Left forelimb (tissue), 1 donor: ENCODE measurements around the gene TMEM86B.

Source experiments
- DNase-seq: peaks from one replicate; pipeline ENCODE4 v3.0.0-alpha.2; 2018; ENCODE audit warnings: low spot score

The TMEM86B gene

DNA sequence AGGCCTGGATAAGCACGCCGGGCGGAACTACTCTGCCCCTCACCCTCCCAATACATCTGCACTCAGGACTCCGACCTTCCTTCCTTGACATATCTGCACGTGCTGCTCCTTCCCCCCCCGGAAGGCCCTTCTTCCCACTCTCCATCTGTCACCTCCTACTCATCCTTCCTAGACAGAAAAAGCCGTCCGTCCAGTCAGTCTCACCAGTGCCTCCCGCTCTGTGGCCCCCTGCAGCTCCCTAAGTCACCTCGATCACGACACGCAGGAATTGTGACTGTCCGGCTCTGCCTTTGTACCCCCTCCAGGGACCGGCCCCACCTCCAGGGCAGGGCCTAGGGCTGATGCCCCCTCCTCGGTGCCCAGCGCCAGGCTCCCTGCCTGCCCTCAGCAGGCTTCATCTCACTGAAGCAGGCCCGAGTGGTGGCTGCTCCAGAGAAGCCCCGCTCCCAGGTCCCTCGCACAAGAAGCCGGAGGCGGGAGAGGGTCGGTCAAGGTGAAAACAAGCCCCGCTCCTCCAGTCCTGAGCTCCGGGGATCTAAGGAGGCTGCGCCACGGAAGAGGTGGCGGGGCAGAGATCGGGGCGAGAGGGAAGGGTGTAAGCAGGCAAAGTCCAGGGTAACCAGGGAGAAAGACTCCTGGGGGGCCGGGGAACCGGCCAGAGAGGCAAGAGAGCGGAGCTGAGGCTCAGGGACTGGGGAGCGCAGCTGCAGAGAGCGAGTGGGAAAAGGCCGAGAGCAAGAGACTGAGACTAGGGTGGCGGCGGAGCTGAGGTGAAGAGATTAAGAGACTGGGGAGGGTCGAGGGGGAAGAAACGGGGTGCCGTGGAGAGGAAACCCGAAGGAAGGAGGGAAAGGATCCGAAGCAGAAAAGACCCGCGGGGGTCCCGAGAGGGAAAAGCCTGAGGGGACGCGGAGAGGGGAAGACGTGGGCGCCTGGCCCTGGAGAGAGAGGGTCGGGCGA is 29.2 kb upstream of the TMEM86B start:
- DNase-seq = no peak

DNA sequence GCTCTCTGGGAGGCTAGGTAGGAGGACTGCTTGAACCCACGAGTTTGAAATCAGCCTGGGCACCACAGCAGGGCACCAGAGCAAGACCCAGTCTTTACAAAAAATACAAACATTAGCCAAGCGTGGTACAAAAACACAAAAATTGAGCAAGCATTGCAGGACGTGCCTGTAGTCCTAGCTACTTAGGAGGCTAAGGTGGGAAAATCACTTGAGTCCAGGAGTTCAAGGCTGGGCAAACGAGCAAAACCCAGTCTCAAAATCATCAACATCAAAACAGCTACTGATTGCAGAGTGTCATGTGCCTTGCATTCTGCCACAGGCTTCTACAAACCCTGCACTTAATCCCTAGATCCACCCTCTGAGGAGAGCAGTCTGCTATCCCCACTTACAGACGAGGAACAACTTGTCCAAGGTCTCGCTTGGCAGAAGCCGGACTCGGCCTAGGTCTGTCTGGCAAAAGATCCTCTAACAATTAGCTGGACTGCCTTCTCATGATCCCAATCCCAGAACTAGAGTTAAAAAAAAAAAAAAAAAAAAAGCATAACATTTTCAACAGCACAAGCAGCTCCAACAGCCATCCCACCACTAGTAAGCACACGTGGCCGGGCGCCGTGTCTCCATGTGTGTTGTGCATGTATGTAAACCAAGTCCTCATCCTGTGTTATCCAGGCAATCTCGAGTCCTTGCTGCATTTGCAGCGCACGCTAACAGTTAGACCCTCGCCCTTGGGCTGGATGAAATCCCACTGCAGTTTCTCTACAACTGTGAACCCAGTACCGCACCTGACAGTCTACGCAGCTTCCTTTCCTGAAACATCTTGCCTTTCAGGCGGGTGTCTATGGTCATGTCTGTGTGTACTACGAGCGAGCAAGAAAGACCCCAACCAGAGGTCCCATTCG is 28.2 kb upstream of the TMEM86B start:
- no peak for DNase-seq

GRCh38 chr19:55255618-55256423 is 27.3 kb upstream of the TMEM86B start:
- DNase-seq = no peak

- no peak for DNase-seq
Measured at GRCh38 chr19:55254625-55254977, 26.0 kb upstream of the TMEM86B start.

- DNase-seq = no peak
Measured at GRCh38 chr19:55253842-55254624, 25.5 kb upstream of the TMEM86B start.

DNA sequence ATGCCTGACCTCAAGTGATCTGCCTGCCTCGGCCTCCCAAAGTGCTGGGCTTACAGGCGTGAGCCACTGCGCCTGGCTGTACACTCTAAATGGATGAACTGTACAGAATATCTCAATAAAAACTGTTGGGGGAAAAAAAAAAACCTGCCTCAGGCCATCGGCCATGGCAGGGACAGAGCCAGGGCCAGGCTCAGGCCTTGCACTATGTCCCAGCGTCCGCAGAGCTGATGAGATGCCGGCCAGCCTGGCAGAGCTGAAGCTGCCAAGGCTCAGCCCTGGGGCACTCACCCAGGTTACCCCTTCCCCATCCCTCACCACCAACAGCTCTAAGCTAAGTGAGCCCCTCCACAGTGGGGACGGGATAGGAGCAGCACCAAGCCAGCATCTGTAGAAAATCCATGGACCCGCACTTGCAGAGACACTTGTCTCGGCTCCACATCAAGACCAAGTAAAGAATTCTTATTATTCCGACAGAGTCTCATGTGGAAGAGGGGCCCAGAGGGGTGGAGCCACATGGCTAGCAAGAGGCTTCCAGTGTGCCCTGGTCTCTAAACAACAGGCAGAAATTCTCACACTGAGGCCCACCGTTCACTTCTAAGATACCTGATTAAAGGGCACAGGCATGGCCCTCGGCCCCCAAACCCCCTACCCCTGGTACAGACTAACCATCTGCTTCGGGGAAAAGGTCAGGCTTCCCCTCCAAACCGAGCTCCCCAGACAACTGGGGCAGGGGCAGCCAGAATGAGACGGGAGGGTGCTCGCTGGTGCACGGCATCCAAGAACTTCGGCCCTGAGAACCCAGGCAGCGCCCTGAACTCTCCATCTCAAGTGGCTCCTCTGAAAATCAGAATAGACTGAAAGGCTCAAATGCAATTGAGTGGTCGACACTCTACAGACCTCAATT is 24.4 kb upstream of the TMEM86B start:
- no peak for DNase-seq

GRCh38 chr19:55251341-55252081 is 22.9 kb upstream of the TMEM86B start:
- no peak for DNase-seq

- no peak for DNase-seq
Measured at GRCh38 chr19:55250262-55251036, 21.9 kb upstream of the TMEM86B start.

GRCh38 chr19:55249841-55250240 is 21.3 kb upstream of the TMEM86B start:
- DNase-seq = no peak

DNA sequence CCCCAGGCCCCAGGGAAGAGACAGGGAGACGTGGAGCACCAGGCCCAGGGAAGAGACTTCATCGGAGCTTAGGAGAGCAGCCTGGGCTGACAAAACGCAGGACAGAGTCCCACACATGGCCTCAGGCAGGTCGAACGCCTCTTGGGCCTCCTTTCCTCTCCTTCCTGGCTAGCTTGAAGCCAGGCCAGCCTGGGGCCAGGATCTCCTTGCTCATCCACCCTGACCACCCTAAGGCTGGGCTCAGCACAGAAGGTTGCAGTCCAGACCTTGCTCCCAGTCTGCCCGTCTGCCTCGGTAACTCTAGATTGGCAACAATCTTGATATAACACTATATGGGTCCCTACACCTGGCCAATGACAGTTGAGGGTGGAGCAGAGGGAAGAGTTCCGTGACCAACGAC is 20.1 kb upstream of the TMEM86B start:
- no peak for DNase-seq

GRCh38 chr19:55248166-55248675 is 19.7 kb upstream of the TMEM86B start:
- no peak for DNase-seq

GRCh38 chr19:55247621-55248099 is 19.1 kb upstream of the TMEM86B start:
- no peak for DNase-seq

GRCh38 chr19:55246462-55247451 is 18.2 kb upstream of the TMEM86B start:
- DNase-seq = no peak

DNA sequence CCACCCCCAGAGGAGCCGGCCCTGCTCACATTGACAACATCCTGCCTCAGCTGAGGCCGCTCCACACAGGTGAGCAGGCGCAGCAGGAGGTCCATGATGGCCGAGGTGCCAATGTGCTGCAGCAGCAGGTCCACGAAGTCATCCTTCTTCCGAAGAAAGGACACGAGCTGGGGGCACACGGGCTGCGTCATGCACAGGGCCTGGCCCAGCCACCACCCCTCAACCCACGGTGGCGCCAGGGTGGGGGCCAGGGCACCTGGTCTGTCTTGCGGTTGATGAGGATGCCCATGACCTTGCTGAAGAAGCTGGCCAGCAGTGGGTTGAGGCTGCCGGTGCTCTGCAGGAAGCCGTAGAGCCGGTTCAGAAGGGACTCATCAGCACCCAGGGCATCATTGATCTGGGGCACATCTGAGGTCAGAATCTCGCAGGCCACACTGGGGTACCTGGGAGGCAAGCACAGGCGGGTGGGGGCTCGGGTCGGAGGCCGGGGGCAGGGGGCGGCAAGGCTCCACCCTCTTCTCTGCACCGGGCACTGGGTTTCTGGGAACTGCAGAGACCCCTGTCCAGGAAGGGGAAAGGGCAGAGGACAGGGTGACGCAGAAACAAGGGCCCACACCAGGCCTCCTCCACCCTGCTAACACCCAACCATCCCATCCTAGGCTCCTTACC is 16.8 kb upstream of the TMEM86B start:
- no peak for DNase-seq

DNA sequence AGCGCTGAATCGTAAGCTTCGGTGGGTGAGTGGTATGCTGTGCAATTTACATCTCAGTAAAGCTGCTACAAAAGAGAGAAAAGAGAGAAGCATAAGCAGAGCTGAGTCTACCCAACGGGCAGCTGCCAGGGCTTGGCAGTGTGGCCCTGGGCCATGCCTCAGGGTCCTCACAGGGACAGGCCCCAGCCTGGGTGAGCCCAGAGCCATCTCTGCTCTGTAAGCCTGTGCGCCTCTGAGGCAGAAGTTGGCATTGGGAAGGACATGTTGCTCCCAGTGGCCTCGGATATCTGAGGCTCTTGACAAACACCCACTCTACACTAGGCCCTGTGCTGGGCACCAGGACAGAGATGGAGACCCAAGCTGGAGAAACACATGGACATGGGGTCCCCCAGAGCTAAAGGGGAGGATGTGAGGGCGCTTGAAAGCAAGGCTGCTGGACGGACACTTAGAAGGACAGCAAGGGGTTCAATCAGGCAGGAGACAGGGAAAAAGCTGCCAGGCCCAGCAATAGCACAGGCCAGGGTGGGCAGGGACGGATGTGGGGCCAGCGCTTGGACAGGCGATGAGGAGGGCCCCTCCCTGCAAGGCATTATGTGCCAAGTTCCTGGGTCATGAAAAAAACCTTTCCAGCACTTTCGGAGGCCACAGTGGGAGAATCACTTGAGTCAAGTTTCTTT is 15.6 kb upstream of the TMEM86B start:
- no peak for DNase-seq

GRCh38 chr19:55242517-55242916 is 14.0 kb upstream of the TMEM86B start:
- DNase-seq = no peak
